ENCODE data around the gene ZNF865. TPM values are rescaled to one million over a fixed set of nuclear protein-coding genes. Genes with fewer than 3 reads are reported as not detected.

ZNF865 gene
- total RNA-seq, 5 donors from 2014 or later (not counting 1 experiment from before 2014, with no cell fraction given): 16.3 to 29.4 (median 27.3) TPM

DNA sequence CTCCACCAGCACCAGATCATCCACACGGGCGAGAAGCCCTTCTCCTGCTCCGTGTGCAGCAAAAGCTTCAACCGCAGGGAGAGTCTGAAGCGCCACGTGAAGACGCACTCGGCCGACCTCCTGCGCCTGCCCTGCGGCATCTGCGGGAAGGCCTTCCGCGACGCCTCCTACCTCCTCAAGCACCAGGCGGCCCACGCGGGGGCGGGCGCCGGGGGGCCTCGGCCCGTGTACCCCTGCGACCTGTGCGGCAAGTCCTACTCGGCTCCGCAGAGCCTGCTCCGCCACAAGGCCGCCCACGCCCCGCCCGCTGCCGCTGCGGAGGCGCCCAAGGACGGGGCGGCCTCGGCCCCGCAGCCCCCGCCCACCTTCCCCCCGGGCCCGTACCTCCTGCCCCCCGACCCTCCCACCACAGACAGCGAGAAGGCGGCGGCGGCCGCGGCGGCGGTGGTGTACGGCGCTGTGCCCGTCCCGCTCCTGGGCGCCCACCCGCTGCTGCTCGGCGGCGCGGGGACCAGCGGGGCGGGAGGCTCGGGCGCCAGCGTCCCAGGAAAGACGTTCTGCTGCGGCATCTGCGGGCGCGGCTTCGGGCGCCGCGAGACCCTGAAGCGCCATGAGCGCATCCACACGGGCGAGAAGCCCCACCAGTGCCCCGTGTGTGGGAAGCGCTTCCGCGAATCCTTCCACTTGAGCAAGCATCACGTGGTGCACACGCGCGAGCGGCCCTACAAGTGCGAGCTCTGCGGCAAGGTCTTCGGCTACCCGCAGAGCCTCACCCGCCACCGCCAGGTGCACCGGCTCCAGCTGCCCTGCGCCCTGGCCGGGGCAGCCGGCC lies 9.5 kb downstream of the ZNF865 start:
- H3K9me3 Mint-ChIP-seq: no peaks in the 10 kb centered on the region
- no peak overlapping the region for H3K4me3 Mint-ChIP-seq
- H3K4me3 ChIP-seq (ENCODE audit: control insufficient read depth in 1 of 2, extremely low read depth in 1 of 2, low read length in 1 of 2): no peak overlapping the region
- H3K36me3 Mint-ChIP-seq: peaks cover 19% of the 10 kb centered on the region
- ChIA-PET POLR2A (no interaction called here), CTCF (no interaction called here)
- H3K36me3 ChIP-seq (ENCODE audit: control insufficient read depth in 2 of 2, extremely low read depth in 1 of 2, insufficient read depth in 1 of 2, low read length in 1 of 2): peaks cover 5 to 27% of the 10 kb centered on the region in 2 donors
- no peak overlapping the region for H3K27ac ChIP-seq (ENCODE audit: low read length)
- H3K9me3 ChIP-seq: no peaks in the 10 kb centered on the region
- H3K4me1 ChIP-seq (ENCODE audit: control insufficient read depth in 1 of 2, extremely low read depth in 1 of 2, insufficient read depth in 2 of 2, low read length in 2 of 2): peaks cover 0 to 10% of the 10 kb centered on the region in 2 experiments
- H3K4me1 Mint-ChIP-seq: peaks cover 28 to 35% (median 32%) of the 10 kb centered on the region in 3 donors
- no peak for ATAC-seq (replicated peaks in 1 of 4)
- H3K27me3 Mint-ChIP-seq: no peaks in the 10 kb centered on the region
- no peak for DNase-seq
- no peak overlapping the region for H3K27ac Mint-ChIP-seq
- 98% methylated on average over 73 of the region's 98 CpGs for WGBS (ENCODE audit: insufficient coverage)
- no peaks in the 10 kb centered on the region for H3K27me3 ChIP-seq (replicated peaks in 1 of 2; ENCODE audit: control insufficient read depth in 2 of 2, extremely low read depth in 1 of 2, insufficient read depth in 2 of 2, low read length in 1 of 2)

DNA sequence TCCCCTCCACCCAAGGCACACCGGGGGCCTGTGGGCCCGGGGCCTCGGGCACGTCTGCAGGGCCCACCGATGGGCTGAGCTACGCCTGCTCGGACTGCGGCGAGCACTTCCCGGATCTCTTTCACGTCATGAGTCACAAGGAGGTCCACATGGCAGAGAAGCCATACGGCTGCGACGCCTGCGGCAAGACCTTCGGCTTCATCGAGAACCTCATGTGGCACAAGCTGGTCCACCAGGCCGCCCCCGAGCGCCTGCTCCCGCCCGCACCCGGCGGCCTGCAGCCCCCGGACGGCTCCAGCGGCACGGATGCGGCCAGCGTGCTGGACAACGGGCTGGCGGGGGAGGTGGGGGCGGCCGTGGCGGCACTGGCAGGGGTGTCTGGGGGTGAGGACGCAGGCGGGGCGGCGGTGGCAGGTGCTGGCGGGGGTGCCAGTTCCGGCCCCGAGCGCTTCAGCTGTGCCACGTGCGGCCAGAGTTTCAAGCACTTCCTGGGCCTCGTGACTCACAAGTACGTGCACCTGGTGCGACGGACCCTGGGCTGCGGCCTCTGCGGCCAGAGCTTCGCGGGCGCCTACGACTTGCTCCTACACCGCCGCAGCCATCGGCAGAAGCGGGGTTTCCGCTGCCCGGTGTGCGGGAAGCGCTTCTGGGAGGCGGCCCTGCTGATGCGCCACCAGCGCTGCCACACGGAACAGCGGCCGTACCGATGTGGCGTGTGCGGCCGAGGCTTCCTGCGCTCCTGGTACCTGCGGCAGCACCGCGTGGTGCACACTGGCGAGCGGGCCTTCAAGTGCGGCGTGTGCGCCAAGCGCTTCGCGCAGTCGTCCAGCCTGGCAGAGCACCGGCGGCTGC lies 10.3 kb downstream of the ZNF865 start:
- CTCF ChIA-PET: no interaction called here
- H3K9me3 ChIP-seq: no peaks in the 10 kb centered on the region
- WGBS (ENCODE audit: insufficient coverage): 97% methylated on average over 83 of the region's 88 CpGs
- Mint-ChIP-seq H3K27ac (no peak overlapping the region), H3K4me1 (peaks cover 29 to 35% (median 35%) of the 10 kb centered on the region in 3 donors), H3K36me3 (peaks cover 18% of the 10 kb centered on the region), H3K27me3 (no peaks in the 10 kb centered on the region), H3K4me3 (no peak overlapping the region), H3K9me3 (no peaks in the 10 kb centered on the region)
- DNase-seq (no peak), ATAC-seq (replicated peaks in 1 of 4) (no peak)
- H3K36me3 ChIP-seq (ENCODE audit: control insufficient read depth in 2 of 2, extremely low read depth in 1 of 2, insufficient read depth in 1 of 2, low read length in 1 of 2): peaks cover 5 to 21% of the 10 kb centered on the region in 2 donors
- H3K4me1 ChIP-seq (ENCODE audit: control insufficient read depth in 1 of 2, extremely low read depth in 1 of 2, insufficient read depth in 2 of 2, low read length in 2 of 2): peaks cover 4 to 11% of the 10 kb centered on the region in 2 experiments
- H3K4me3 ChIP-seq (ENCODE audit: control insufficient read depth in 1 of 2, extremely low read depth in 1 of 2, low read length in 1 of 2): no peak overlapping the region
- no peaks in the 10 kb centered on the region for H3K27me3 ChIP-seq (replicated peaks in 1 of 2; ENCODE audit: control insufficient read depth in 2 of 2, extremely low read depth in 1 of 2, insufficient read depth in 2 of 2, low read length in 1 of 2)
- POLR2A ChIA-PET: no interaction called here
- H3K27ac ChIP-seq (ENCODE audit: low read length): no peak overlapping the region

DNA sequence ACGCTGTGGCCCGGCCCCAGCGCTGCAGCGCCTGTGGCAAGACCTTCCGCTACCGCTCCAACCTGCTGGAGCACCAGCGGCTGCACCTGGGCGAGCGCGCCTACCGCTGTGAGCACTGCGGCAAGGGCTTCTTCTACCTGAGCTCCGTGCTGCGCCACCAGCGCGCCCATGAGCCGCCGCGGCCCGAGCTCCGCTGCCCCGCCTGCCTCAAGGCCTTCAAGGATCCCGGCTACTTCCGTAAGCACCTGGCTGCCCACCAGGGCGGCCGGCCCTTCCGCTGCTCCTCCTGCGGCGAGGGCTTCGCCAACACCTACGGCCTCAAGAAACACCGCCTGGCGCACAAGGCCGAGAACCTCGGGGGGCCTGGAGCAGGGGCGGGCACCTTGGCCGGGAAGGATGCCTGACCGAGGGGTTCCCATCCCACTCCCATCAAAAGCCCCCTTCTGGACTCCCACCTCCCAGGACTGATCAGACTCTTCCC lies 11.0 kb downstream of the ZNF865 start:
- H3K4me3 ChIP-seq (ENCODE audit: control insufficient read depth in 1 of 2, extremely low read depth in 1 of 2, low read length in 1 of 2): no peak overlapping the region
- no peaks in the 10 kb centered on the region for H3K9me3 Mint-ChIP-seq
- no peak overlapping the region for H3K4me3 Mint-ChIP-seq
- H3K27me3 ChIP-seq (replicated peaks in 1 of 2; ENCODE audit: control insufficient read depth in 2 of 2, extremely low read depth in 1 of 2, insufficient read depth in 2 of 2, low read length in 1 of 2): no peaks in the 10 kb centered on the region
- 99% methylated on average over 38 of the region's 38 CpGs for WGBS (ENCODE audit: insufficient coverage)
- no peaks in the 10 kb centered on the region for H3K27me3 Mint-ChIP-seq
- H3K27ac ChIP-seq (ENCODE audit: low read length): no peak overlapping the region
- ATAC-seq (replicated peaks in 1 of 4): no peak
- CTCF ChIA-PET: no interaction called here
- H3K9me3 ChIP-seq: no peaks in the 10 kb centered on the region
- no peak overlapping the region for H3K27ac Mint-ChIP-seq
- peaks cover 31 to 35% (median 35%) of the 10 kb centered on the region in 3 donors for H3K4me1 Mint-ChIP-seq
- POLR2A ChIA-PET: no interaction called here
- DNase-seq: no peak
- peaks cover 9 to 17% of the 10 kb centered on the region in 2 experiments for H3K4me1 ChIP-seq (ENCODE audit: control insufficient read depth in 1 of 2, extremely low read depth in 1 of 2, insufficient read depth in 2 of 2, low read length in 2 of 2)
- peaks cover 5 to 21% of the 10 kb centered on the region in 2 donors for H3K36me3 ChIP-seq (ENCODE audit: control insufficient read depth in 2 of 2, extremely low read depth in 1 of 2, insufficient read depth in 1 of 2, low read length in 1 of 2)
- H3K36me3 Mint-ChIP-seq: peaks cover 18% of the 10 kb centered on the region

DNA sequence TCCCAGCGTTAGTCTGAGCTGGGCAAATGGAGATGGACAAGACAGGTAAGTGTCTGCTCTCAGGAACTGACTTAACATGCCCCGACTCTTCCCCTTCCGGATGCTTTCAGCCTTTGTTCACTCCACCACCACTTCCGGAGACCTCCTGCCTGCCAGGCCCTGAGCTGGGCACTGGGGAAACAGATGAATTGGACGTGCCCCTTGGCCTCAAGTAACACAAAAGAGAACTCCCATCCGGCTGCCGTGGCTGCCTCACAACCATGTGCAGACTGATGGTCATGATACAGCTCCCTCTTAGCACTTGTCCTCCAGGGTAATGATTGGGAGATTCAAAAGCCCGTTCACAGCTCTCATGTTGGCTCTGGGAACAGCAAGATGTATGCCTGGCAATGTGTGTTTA lies 12.0 kb downstream of the ZNF865 start:
- Histone ChIP-seq H3K27ac (ENCODE audit: low read length) (no peak overlapping the region), H3K36me3 (ENCODE audit: control insufficient read depth in 2 of 2, extremely low read depth in 1 of 2, insufficient read depth in 1 of 2, low read length in 1 of 2) (peaks cover 8 to 21% of the 10 kb centered on the region in 2 donors), H3K9me3 (no peaks in the 10 kb centered on the region), H3K4me1 (ENCODE audit: control insufficient read depth in 1 of 2, extremely low read depth in 1 of 2, insufficient read depth in 2 of 2, low read length in 2 of 2) (peaks cover 9 to 12% of the 10 kb centered on the region in 2 experiments), H3K27me3 (replicated peaks in 1 of 2; ENCODE audit: control insufficient read depth in 2 of 2, extremely low read depth in 1 of 2, insufficient read depth in 2 of 2, low read length in 1 of 2) (no peaks in the 10 kb centered on the region), H3K4me3 (ENCODE audit: control insufficient read depth in 1 of 2, extremely low read depth in 1 of 2, low read length in 1 of 2) (no peak overlapping the region)
- Mint-ChIP-seq H3K27ac (no peak overlapping the region), H3K27me3 (no peaks in the 10 kb centered on the region), H3K36me3 (peaks cover 17% of the 10 kb centered on the region), H3K4me3 (no peak overlapping the region), H3K4me1 (peaks cover 25 to 27% (median 26%) of the 10 kb centered on the region in 3 donors), H3K9me3 (no peaks in the 10 kb centered on the region)
- CTCF ChIA-PET: no interaction called here
- DNase-seq: no peak
- ATAC-seq (replicated peaks in 1 of 4): no peak
- POLR2A ChIA-PET: no interaction called here
- 90% methylated on average over 2 of the region's 8 CpGs for WGBS (ENCODE audit: insufficient coverage)

DNA sequence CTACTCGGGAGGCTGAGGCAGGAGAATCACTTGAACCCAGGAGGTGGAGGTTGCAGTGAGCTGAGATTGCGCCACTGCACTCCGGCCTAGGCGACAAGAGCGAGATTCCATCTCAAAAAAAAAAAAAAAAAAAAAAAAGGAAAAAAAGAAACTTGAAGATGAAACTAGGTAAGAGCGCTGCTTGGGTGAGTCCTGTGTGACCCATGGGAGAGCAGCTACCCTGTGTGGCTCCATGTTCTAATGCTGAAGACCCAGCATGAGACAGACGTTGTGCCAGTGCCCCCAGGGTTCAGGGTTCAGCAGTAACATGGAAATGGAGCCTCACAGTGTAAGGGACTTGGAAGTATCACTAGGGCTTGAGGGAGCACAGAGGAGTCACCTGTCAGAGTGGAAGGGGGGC lies 13.0 kb downstream of the ZNF865 start:
- Mint-ChIP-seq H3K27ac (no peak overlapping the region), H3K4me1 (peaks cover 17 to 24% (median 23%) of the 10 kb centered on the region in 3 donors), H3K36me3 (peaks cover 12% of the 10 kb centered on the region), H3K9me3 (no peaks in the 10 kb centered on the region), H3K27me3 (no peaks in the 10 kb centered on the region), H3K4me3 (no peak overlapping the region)
- ATAC-seq (replicated peaks in 1 of 4) (no peak), DNase-seq (no peak)
- ChIA-PET POLR2A (no interaction called here), CTCF (interaction anchor here (0.6 to 0.7 kb wide), 2 partner anchors 10 to 486 kb away, joined by 3 to 6 read pairs; no protein-coding TSS in a partner anchor)
- WGBS (ENCODE audit: insufficient coverage): 100% methylated on average over 2 of the region's 7 CpGs
- Histone ChIP-seq H3K4me1 (ENCODE audit: control insufficient read depth in 1 of 2, extremely low read depth in 1 of 2, insufficient read depth in 2 of 2, low read length in 2 of 2) (peaks cover 9 to 12% of the 10 kb centered on the region in 2 experiments), H3K27me3 (replicated peaks in 1 of 2; ENCODE audit: control insufficient read depth in 2 of 2, extremely low read depth in 1 of 2, insufficient read depth in 2 of 2, low read length in 1 of 2) (no peaks in the 10 kb centered on the region), H3K36me3 (ENCODE audit: control insufficient read depth in 2 of 2, extremely low read depth in 1 of 2, insufficient read depth in 1 of 2, low read length in 1 of 2) (peaks cover 8 to 21% of the 10 kb centered on the region in 2 donors), H3K27ac (ENCODE audit: low read length) (no peak overlapping the region), H3K9me3 (no peaks in the 10 kb centered on the region), H3K4me3 (ENCODE audit: control insufficient read depth in 1 of 2, extremely low read depth in 1 of 2, low read length in 1 of 2) (no peak overlapping the region)

DNA sequence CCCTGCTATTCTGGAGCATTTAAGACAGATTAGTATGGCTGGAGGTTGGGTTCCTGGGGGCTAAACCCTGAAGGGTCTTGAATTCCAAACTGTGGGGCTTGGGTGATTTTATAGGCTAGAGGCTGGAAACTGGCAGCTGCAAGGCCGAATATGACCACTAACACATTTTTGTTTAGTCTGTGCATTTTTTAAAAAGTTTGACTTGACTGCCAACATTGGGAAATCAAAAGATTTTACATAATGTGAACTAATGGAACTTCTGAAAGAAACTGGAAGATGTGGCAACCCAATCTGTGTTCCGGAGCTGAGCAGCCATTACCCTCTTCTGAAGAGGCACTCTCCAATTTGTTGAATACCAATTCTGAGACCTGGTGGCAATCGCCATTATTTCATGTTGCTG lies 13.8 kb downstream of the ZNF865 start:
- H3K27ac Mint-ChIP-seq: peak overlapping the region in 1 of 2 donors; percentile 24
- DNase-seq (no peak), ATAC-seq (replicated peaks in 1 of 4) (no peak)
- H3K4me3 Mint-ChIP-seq: no peak overlapping the region
- H3K27ac ChIP-seq (ENCODE audit: low read length): no peak overlapping the region
- H3K9me3 Mint-ChIP-seq: no peaks in the 10 kb centered on the region
- WGBS (ENCODE audit: insufficient coverage): 91% methylated on average over 3 of the region's 3 CpGs
- H3K4me1 ChIP-seq (ENCODE audit: control insufficient read depth in 1 of 2, extremely low read depth in 1 of 2, insufficient read depth in 2 of 2, low read length in 2 of 2): peaks cover 9 to 16% of the 10 kb centered on the region in 2 experiments
- POLR2A ChIA-PET: no interaction called here
- H3K4me3 ChIP-seq (ENCODE audit: control insufficient read depth in 1 of 2, extremely low read depth in 1 of 2, low read length in 1 of 2): no peak overlapping the region
- peaks cover 25 to 30% (median 30%) of the 10 kb centered on the region in 3 donors for H3K4me1 Mint-ChIP-seq
- no peaks in the 10 kb centered on the region for H3K9me3 ChIP-seq
- H3K36me3 ChIP-seq (ENCODE audit: control insufficient read depth in 2 of 2, extremely low read depth in 1 of 2, insufficient read depth in 1 of 2, low read length in 1 of 2): peaks cover 8 to 19% of the 10 kb centered on the region in 2 donors
- H3K27me3 ChIP-seq (replicated peaks in 1 of 2; ENCODE audit: control insufficient read depth in 2 of 2, extremely low read depth in 1 of 2, insufficient read depth in 2 of 2, low read length in 1 of 2): no peaks in the 10 kb centered on the region
- peaks cover 13% of the 10 kb centered on the region for H3K36me3 Mint-ChIP-seq
- CTCF ChIA-PET: no interaction called here
- H3K27me3 Mint-ChIP-seq: no peaks in the 10 kb centered on the region
